ENCODE measurements around the gene CDKN2AIP.

Gene CDKN2AIP

DNA sequence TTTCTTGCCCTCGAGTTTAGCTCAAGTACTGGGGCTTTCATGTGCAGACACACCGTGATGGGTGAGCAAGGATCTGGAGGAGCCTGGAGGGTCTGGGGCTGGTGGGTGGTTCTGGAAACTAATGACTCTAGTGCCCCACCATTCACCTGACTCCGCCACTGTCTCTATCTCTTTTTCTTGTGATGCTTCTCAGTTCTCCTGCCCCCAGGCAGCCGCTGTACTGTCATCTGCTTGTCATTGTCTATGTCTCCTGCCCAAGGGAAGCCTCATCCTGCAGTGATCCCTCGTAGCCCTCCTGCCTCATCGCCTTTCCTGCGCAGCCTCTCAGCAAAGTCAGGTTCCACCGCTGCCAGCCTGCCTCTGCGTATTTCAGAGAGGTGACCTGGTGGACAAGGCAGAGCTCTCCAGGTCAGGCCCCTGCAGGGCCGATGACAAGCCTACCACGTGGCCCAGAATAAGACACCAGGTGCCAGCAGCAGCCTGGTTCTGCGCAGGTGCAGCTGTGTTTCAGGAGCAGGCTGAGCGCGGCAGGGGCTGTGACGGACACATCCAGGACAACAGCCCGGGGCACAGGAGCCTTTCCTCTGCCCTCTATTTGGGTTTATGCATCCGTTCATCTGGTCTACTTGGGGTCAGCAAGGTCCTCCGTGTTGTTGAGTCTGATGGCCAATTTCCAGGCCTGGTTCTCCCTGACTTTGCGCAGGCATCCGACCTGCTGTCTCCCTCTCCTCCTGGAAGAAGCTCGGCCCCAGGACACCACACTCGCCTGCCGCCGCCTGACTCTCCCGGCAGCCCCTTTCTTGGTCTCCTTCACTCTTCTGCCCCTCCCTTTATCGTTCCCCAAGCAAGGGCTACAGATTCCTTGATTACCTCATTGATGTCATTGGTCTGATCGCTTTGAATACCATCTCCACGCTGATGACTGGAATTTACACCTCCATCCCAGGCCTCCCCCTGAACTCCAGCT, 30.9 kb upstream of the CDKN2AIP start:
- TF ChIP-seq, protein P1, sequence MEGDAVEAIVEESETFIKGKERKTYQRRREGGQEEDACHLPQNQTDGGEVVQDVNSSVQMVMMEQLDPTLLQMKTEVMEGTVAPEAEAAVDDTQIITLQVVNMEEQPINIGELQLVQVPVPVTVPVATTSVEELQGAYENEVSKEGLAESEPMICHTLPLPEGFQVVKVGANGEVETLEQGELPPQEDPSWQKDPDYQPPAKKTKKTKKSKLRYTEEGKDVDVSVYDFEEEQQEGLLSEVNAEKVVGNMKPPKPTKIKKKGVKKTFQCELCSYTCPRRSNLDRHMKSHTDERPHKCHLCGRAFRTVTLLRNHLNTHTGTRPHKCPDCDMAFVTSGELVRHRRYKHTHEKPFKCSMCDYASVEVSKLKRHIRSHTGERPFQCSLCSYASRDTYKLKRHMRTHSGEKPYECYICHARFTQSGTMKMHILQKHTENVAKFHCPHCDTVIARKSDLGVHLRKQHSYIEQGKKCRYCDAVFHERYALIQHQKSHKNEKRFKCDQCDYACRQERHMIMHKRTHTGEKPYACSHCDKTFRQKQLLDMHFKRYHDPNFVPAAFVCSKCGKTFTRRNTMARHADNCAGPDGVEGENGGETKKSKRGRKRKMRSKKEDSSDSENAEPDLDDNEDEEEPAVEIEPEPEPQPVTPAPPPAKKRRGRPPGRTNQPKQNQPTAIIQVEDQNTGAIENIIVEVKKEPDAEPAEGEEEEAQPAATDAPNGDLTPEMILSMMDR (IDR thresholded peaks at IDR 0.05; ENCODE audit: extremely low read depth, missing control alignments), result no peak
- no peak for DNase-seq (ENCODE audit: low spot score)

DNA sequence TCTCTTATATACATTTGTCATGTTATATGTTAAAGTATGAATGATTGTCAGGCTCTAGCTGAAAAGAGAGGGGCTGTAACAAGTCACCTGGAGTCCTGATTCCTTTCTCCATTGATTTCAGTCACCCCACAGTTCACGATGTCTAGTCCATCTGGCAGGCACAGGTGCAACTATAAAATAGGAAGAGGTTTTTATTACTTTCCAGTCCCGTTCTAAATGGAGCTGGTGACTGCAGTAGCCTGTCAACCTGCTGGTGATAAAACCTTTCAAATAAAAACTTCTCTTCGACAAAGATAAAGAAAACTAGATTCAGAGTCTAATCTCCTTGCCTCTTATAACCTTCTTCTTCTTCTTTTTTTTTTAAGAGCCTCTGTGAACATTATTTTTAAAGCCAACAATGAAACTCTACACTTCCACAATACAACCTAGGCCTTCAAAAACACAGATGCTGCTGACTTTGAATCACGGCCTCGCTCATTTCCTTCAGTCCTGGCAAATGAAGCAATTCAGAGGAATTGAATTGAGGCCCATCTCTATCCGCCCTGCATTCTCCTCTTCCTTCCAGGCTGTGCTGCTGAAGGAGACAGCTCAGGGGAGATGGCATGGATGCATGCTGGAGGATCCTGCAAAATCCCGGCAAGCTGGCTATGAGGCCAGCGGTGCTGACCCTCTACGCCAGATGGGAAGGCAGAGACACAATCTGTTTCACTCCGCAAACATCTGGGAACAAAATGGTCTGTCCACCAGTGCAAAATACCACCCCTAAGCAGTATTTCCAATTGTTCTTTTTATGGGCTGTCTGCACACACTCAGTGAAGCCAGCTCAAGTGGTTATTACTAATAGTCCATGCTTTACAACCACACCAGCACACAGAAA, 27.3 kb upstream of the CDKN2AIP start:
- no peak for DNase-seq (ENCODE audit: low spot score)
- TF ChIP-seq, protein P1 (IDR thresholded peaks at IDR 0.05; ENCODE audit: extremely low read depth, missing control alignments), result no peak

DNA sequence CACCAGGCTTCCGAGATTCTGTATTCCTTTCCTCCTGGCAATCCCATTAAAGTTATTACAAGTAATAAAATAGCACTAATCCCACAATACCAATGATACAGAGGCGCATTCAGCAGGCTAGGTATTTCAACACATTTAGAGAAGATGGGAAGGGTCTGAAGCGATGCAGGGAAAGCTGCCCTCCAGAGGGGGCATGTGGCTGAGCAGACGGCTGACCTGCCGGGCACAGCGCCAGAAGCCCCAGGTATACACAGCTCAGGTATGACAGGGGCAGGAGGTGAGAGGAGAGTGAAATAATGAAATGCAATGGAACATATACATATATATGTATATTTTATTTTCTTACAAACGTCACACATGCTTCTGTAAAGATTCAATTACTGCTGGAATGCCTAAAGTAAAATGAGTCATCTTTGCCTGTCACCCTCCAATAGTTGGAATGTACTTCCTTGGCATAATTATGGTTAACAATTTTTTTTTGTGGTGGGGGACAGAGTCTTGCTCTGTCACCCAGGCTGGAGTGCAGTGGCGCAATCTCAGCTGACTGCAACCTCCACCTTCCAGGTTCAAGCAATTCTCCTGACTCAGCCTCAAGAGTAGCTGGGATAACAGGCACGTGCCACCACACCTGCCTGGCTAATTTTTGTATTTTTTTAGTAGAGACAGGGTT, 21.3 kb upstream of the CDKN2AIP start:
- TF ChIP-seq, protein P1 (IDR thresholded peaks at IDR 0.05; ENCODE audit: extremely low read depth, missing control alignments), result no peak
- no peak for DNase-seq (ENCODE audit: low spot score)

DNA sequence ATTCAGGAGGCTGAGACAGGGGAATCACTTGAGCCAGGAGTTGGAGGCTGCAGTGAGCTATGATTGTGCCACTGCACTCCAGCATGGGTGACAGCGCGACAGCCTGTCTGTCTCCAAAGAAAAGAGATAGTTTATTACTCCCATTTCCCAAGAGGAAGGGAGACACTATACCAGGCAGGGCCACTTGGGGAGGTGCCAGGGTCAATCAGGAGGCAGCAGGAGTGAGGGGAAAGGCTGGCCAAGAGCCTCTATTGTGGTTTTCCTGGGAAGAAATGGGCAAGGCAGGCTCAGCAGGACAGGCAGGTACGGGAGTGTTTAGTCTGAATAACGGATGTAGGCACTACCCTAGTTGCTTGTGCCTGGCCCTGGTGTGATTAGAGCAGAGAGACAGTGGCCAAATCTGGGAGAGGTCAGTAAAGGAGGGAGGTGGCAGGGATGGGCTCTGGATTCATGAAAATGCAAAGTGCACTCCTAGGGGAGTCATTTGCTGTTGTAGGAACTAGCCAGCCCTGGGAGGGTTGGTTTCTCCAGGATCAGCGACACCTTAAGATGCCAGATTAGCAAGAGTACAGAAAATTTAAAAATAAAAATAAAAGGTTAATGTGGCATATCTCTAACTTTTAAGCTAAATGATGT, 20.2 kb upstream of the CDKN2AIP start:
- TF ChIP-seq, protein P1 (IDR thresholded peaks at IDR 0.05; ENCODE audit: extremely low read depth, missing control alignments), result no peak
- no peak for DNase-seq (ENCODE audit: low spot score)

DNA sequence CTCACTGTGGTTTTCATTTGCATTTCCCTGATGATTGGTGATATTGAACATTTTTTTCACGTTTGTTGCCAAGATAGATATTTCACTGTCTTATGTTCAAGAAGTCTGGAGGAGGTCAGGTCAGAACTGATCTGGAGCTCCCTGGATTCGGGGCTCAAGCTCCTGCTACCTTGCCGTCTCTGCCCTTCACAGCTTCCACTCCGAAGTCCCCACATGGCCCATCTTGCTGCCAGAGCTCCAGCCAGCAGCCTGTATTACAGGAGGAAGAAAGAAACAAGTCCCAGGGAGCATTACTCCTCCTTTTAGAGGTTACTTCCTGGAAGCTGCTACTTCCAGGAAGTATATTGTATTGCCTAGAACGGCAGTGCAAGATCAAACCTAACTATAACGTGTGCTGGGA, 17.9 kb upstream of the CDKN2AIP start:
- TF ChIP-seq, protein P1 (IDR thresholded peaks at IDR 0.05; ENCODE audit: extremely low read depth, missing control alignments), result no peak
- DNase-seq (ENCODE audit: low spot score), result no peak

DNA sequence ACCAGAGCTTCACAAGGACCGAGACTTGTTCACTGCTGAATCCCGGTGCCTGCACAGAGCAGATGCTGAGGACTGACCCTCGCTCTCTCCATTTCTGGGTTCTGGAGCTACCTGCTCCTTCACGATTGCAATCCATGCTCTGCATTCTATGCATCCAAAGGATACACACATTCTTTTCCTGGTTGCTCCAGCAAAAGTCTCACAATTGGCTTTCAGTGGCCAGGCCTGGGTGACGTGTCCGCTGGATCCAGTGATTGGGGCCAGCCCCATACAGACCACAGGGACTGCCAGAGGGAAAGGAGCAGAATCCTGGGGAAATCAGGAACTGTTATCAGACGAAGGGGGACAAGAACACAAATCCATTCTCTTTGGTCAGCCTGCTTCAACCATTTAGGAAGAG, 14.9 kb upstream of the CDKN2AIP start:
- DNase-seq (ENCODE audit: low spot score), result no peak
- TF ChIP-seq, protein P1 (IDR thresholded peaks at IDR 0.05; ENCODE audit: extremely low read depth, missing control alignments), result no peak
